ENCODE measurements around the gene BICRAL.
"Not testable (repeated sequence)": the region's sequence is repeated elsewhere in the genome, so short reads cannot be mapped to it uniquely, and the experiment has no call there.

BICRAL gene, protein sequence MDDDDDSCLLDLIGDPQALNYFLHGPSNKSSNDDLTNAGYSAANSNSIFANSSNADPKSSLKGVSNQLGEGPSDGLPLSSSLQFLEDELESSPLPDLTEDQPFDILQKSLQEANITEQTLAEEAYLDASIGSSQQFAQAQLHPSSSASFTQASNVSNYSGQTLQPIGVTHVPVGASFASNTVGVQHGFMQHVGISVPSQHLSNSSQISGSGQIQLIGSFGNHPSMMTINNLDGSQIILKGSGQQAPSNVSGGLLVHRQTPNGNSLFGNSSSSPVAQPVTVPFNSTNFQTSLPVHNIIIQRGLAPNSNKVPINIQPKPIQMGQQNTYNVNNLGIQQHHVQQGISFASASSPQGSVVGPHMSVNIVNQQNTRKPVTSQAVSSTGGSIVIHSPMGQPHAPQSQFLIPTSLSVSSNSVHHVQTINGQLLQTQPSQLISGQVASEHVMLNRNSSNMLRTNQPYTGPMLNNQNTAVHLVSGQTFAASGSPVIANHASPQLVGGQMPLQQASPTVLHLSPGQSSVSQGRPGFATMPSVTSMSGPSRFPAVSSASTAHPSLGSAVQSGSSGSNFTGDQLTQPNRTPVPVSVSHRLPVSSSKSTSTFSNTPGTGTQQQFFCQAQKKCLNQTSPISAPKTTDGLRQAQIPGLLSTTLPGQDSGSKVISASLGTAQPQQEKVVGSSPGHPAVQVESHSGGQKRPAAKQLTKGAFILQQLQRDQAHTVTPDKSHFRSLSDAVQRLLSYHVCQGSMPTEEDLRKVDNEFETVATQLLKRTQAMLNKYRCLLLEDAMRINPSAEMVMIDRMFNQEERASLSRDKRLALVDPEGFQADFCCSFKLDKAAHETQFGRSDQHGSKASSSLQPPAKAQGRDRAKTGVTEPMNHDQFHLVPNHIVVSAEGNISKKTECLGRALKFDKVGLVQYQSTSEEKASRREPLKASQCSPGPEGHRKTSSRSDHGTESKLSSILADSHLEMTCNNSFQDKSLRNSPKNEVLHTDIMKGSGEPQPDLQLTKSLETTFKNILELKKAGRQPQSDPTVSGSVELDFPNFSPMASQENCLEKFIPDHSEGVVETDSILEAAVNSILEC

GRCh38 chr6:42781796-42782688, at the start of gene BICRAL:
Gene BICRAL, plus strand, starts transcription at chr6:42782052. Its CDS starts 39,971 bp downstream, at chr6:42822023.
- Histone ChIP-seq H3K27ac (ENCODE audit: low read length) (no peak within 1 kb of the TSS), H3K27me3 (ENCODE audit: control insufficient read depth, insufficient read depth, low read length) (no peaks in the 10 kb centered on the region), H3K36me3 (ENCODE audit: control insufficient read depth, insufficient read depth, low read length) (no peaks in the 10 kb centered on the region), H3K4me3 (ENCODE audit: low read length) (peak within 1 kb of the TSS; percentile 96; the same call in 1 of the 2 replicates), H3K9me3 (ENCODE audit: control insufficient read depth, insufficient read depth, low read length) (no peaks in the 10 kb centered on the region), H3K4me1 (ENCODE audit: control insufficient read depth, insufficient read depth, low read length) (peaks cover 2% of the 10 kb centered on the region; the same call in 1 of the 2 replicates)
- DNase-seq (ENCODE audit: low read depth, low spot score), result no peak
- no CpG with 5 or more reads among the region's 70 CpGs for WGBS (ENCODE audit: insufficient coverage, insufficient read length)

DNA sequence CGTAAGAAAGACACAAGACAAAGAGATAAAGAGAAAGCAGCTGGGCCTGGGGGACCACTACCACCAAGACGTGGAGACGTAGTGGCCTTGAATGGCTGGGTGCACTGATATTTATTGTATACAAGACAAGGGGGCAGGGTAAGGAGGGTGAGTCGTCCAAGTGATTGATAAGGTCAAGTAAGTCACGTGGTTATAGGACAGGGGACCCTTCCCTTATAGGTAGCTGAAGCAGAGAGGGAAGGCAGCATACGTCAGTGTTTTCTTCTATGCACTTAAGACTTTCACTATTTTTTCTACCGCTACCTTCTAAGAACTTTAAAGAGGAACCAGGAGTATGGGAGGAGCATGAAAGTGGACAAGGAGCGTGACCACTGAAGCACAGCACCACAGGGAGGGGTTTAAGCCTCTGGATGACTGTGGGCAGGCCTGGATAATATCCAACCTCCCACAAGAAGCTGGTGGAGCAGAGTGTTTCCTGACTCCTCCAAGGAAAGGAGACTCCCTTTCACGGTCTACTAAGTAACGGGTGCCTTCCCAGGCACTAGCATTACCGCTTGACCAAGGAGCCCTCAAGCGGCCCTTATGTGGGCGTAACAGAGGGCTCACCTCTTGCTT, 47.9 kb upstream of the BICRAL start:
- not testable (repeated sequence) for H3K27me3 ChIP-seq (ENCODE audit: control insufficient read depth, insufficient read depth, low read length); H3K27ac ChIP-seq (ENCODE audit: low read length); H3K4me1 ChIP-seq (ENCODE audit: control insufficient read depth, insufficient read depth, low read length); H3K4me3 ChIP-seq (ENCODE audit: low read length); DNase-seq (ENCODE audit: low read depth, low spot score); H3K9me3 ChIP-seq (ENCODE audit: control insufficient read depth, insufficient read depth, low read length); H3K36me3 ChIP-seq (ENCODE audit: control insufficient read depth, insufficient read depth, low read length)
- WGBS (ENCODE audit: insufficient coverage, insufficient read length), result no CpG with 5 or more reads among the region's 13 CpGs

- Histone ChIP-seq H3K4me1 (ENCODE audit: control insufficient read depth, insufficient read depth, low read length) (no peaks in the 10 kb centered on the region), H3K36me3 (ENCODE audit: control insufficient read depth, insufficient read depth, low read length) (no peaks in the 10 kb centered on the region), H3K27ac (ENCODE audit: low read length) (no peak overlapping the region), H3K27me3 (ENCODE audit: control insufficient read depth, insufficient read depth, low read length) (no peaks in the 10 kb centered on the region), H3K9me3 (ENCODE audit: control insufficient read depth, insufficient read depth, low read length) (no peaks in the 10 kb centered on the region), H3K4me3 (ENCODE audit: low read length) (no peak overlapping the region)
- no peak for DNase-seq (ENCODE audit: low read depth, low spot score)
- no CpG with 5 or more reads among the region's 3 CpGs for WGBS (ENCODE audit: insufficient coverage, insufficient read length)
Measured at GRCh38 chr6:42735976-42736375, 45.9 kb upstream of the BICRAL start.

DNA sequence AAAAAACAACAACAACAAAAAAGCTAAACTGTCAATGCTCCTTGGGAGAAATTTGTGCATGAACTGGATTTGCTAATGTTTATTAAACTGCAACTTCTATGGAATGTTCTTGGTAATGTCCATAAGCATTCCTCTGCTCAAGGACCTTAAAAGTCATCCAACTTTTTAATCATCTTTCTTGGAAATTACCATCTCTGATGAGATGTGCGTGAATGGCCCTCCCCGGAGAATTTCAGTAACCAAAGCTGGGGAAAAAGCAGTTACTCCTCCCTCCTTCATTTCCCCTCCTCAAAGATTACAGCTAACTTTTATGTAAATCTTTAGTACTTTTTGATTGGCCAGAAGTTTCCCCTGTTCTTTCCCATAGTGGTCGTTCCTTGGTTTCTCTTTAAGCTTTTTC, 41.1 kb upstream of the BICRAL start:
- Histone ChIP-seq H3K9me3 (ENCODE audit: control insufficient read depth, insufficient read depth, low read length) (no peaks in the 10 kb centered on the region), H3K27me3 (ENCODE audit: control insufficient read depth, insufficient read depth, low read length) (no peaks in the 10 kb centered on the region), H3K27ac (ENCODE audit: low read length) (no peak overlapping the region), H3K4me1 (ENCODE audit: control insufficient read depth, insufficient read depth, low read length) (no peaks in the 10 kb centered on the region), H3K4me3 (ENCODE audit: low read length) (no peak overlapping the region), H3K36me3 (ENCODE audit: control insufficient read depth, insufficient read depth, low read length) (no peaks in the 10 kb centered on the region)
- no peak for DNase-seq (ENCODE audit: low read depth, low spot score)
- no CpG with 5 or more reads among the region's 3 CpGs for WGBS (ENCODE audit: insufficient coverage, insufficient read length)

- Histone ChIP-seq H3K36me3 (ENCODE audit: control insufficient read depth, insufficient read depth, low read length) (no peaks in the 10 kb centered on the region), H3K27me3 (ENCODE audit: control insufficient read depth, insufficient read depth, low read length) (no peaks in the 10 kb centered on the region), H3K4me3 (ENCODE audit: low read length) (no peak overlapping the region), H3K9me3 (ENCODE audit: control insufficient read depth, insufficient read depth, low read length) (no peaks in the 10 kb centered on the region), H3K4me1 (ENCODE audit: control insufficient read depth, insufficient read depth, low read length) (no peaks in the 10 kb centered on the region), H3K27ac (ENCODE audit: low read length) (no peak overlapping the region)
- DNase-seq (ENCODE audit: low read depth, low spot score), result no peak
- no CpG with 5 or more reads among the region's 5 CpGs for WGBS (ENCODE audit: insufficient coverage, insufficient read length)
Measured at GRCh38 chr6:42742116-42742894, 39.5 kb upstream of the BICRAL start.

DNA sequence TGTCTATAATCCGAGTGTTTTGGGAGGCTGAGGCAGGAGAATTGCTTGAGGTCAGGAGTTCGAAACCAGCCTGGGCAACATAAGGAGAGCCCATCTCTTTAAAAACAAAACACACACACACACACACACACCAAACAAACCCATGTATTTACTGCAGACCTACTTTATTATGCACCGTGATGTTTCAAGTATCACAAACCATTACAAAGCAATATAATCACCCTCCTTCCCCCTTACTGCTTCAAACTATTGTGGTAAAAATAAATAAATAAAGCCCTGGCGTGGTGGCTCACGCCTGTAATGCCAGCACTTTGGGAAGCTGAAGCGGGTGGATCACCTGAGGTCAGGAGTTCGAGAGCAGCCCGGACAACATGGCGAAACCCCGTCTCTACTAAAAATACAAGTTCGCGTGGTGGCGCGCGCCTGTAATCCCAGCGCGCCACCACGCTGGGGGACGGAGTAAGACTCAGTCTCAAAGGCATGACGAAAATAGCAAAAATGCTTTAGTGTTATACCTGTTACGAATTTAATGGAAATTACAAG, 37.4 kb upstream of the BICRAL start:
- Histone ChIP-seq H3K9me3 (ENCODE audit: control insufficient read depth, insufficient read depth, low read length) (no peaks in the 10 kb centered on the region), H3K4me1 (ENCODE audit: control insufficient read depth, insufficient read depth, low read length) (no peaks in the 10 kb centered on the region), H3K36me3 (ENCODE audit: control insufficient read depth, insufficient read depth, low read length) (no peaks in the 10 kb centered on the region), H3K4me3 (ENCODE audit: low read length) (peak overlapping the region; percentile 76; the same call in 1 of the 2 replicates), H3K27me3 (ENCODE audit: control insufficient read depth, insufficient read depth, low read length) (no peaks in the 10 kb centered on the region), H3K27ac (ENCODE audit: low read length) (no peak overlapping the region)
- DNase-seq (ENCODE audit: low read depth, low spot score), result no peak
- no CpG with 5 or more reads among the region's 21 CpGs for WGBS (ENCODE audit: insufficient coverage, insufficient read length)

DNA sequence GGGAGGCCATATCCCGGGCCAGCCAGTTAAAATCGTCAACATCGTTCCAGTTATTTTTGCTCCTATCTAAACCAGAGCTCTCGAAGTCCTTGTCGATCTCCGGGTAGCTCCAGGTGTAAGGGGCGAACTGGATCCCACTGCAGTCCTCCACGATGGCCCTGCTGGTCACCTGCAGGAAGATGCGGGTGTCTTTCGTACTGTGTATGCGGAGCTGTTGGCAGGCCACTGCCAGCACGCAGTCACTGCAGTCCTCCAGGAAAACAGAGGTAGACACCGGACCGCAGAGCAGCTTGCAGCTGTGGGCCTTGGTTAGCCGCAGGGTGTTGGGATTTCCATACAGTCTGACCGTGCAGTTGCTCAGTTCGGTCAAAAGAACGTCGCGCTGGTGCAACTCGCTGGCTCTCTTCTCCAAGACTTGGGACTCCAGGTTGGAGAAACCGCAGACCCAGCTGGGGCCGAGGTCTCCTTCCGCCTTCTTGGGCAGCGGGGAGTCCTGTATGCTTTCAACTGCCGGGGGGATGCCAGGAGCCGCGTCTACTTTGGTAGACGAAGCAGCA, 36.7 kb upstream of the BICRAL start:
- H3K27me3 ChIP-seq (ENCODE audit: control insufficient read depth, insufficient read depth, low read length), result no peaks in the 10 kb centered on the region
- no peaks in the 10 kb centered on the region for H3K9me3 ChIP-seq (ENCODE audit: control insufficient read depth, insufficient read depth, low read length)
- H3K27ac ChIP-seq (ENCODE audit: low read length), result no peak overlapping the region
- H3K36me3 ChIP-seq (ENCODE audit: control insufficient read depth, insufficient read depth, low read length), result no peaks in the 10 kb centered on the region
- no CpG with 5 or more reads among the region's 29 CpGs for WGBS (ENCODE audit: insufficient coverage, insufficient read length)
- H3K4me1 ChIP-seq (ENCODE audit: control insufficient read depth, insufficient read depth, low read length), result no peaks in the 10 kb centered on the region
- H3K4me3 ChIP-seq (ENCODE audit: low read length), result peak overlapping the region; percentile 76
- no peak for DNase-seq (ENCODE audit: low read depth, low spot score)

DNA sequence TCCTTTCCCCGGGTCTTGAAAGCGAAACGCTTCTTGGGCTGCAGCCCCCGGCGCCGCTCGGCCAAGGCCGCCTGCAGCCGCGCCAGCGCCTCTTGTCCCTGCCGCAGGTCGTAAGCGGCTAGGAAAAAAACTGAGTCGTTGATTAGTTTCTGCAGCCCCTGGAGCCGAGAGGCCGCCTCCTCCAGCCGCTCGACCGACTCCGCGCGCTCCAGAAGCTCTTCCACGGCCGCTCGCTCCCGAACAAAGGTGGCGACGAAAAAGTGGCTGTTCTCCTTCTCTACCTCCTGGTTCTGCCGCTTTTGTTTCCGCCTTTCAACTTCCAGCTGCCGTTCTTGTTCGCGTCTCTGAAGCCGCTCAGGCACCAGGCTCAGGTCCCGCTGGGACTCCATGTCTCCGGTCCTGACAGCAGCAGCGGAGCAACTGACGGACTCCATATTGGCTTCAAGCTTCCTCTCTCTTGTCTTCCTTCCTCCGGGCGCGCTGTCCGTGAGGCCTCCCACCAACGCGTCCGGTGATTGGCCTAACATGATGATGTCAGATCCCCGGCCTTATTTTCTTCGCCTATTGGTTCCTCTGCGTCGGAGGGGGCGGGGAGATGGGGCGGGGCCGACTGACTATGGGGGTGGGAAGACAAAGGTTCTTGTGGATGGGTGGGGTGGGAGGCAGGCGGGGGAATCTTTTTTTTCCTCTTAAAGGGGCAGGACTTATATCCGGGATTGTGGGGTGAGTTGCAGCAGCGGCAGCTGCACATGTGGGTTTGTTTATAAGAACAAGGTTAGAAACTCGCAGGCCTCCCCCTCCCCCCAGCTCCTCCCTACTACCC, 36.0 kb upstream of the BICRAL start, which contains the start of gene TBCC:
Gene TBCC, minus strand, starts transcription at position 464 of the 823 bp plus-strand sequence. Its CDS starts 30 bp downstream, at position 434.
- Histone ChIP-seq H3K27ac (ENCODE audit: low read length) (no peak within 1 kb of the TSS), H3K27me3 (ENCODE audit: control insufficient read depth, insufficient read depth, low read length) (no peaks in the 10 kb centered on the region), H3K9me3 (ENCODE audit: control insufficient read depth, insufficient read depth, low read length) (no peaks in the 10 kb centered on the region), H3K36me3 (ENCODE audit: control insufficient read depth, insufficient read depth, low read length) (no peaks in the 10 kb centered on the region), H3K4me3 (ENCODE audit: low read length) (peak within 1 kb of the TSS; percentile 78), H3K4me1 (ENCODE audit: control insufficient read depth, insufficient read depth, low read length) (no peaks in the 10 kb centered on the region)
- peak; percentile 82 for DNase-seq (ENCODE audit: low read depth, low spot score)
- no CpG with 5 or more reads among the region's 57 CpGs for WGBS (ENCODE audit: insufficient coverage, insufficient read length)
